ENCODE data around the gene GLTP.

Gene GLTP

GRCh38 chr12:109896188-109896587 is 15.8 kb upstream of the GLTP start:
- ATAC-seq, result no peak
- TF ChIP-seq RARB (CRISPR knock-in tag; IDR thresholded peaks at IDR 0.05) (no peak), ESRRG (CRISPR knock-in tag; IDR thresholded peaks at IDR 0.05) (no peak), ZFP3 (CRISPR knock-in tag; IDR thresholded peaks at IDR 0.05) (no peak), ZNF70 (CRISPR knock-in tag; IDR thresholded peaks at IDR 0.05) (no peak), CSRNP3 (CRISPR knock-in tag; IDR thresholded peaks at IDR 0.05) (no peak), ISL1 (CRISPR knock-in tag; IDR thresholded peaks at IDR 0.05) (no peak), TOX (CRISPR knock-in tag; IDR thresholded peaks at IDR 0.05; ENCODE audit: borderline replicate concordance) (no peak), ZNF565 (CRISPR knock-in tag; conservative IDR thresholded peaks at IDR 0.05; ENCODE audit: low read depth) (no peak), CSDC2 (CRISPR knock-in tag; IDR thresholded peaks at IDR 0.05) (no peak), PATZ1 (CRISPR knock-in tag; IDR thresholded peaks at IDR 0.05; ENCODE audit: borderline replicate concordance) (no peak), CREB5 (CRISPR knock-in tag; IDR thresholded peaks at IDR 0.05; ENCODE audit: low read depth) (no peak)

GRCh38 chr12:109894939-109895338 is 14.6 kb upstream of the GLTP start:
- ATAC-seq, result no peak

More at GRCh38 chr12:109894939-109895338, 14.6 kb upstream of the GLTP start:
- no peak for TF ChIP-seq PATZ1 (CRISPR knock-in tag; IDR thresholded peaks at IDR 0.05; ENCODE audit: borderline replicate concordance)
- TF ChIP-seq SNAI2 (CRISPR knock-in tag; IDR thresholded peaks at IDR 0.05), result no peak
- no peak for TF ChIP-seq ESRRG (CRISPR knock-in tag; IDR thresholded peaks at IDR 0.05)
- TF ChIP-seq ARNTL (CRISPR knock-in tag; IDR thresholded peaks at IDR 0.05; ENCODE audit: borderline replicate concordance, low read depth), result no peak
- no peak for TF ChIP-seq TSHZ2 (CRISPR knock-in tag; IDR thresholded peaks at IDR 0.05)
- TF ChIP-seq GLIS3 (CRISPR knock-in tag; IDR thresholded peaks at IDR 0.05), result no peak

Data from SK-N-SH treated with all-trans-retinoic acid at 6 μM for 48 hours (cell line).